ENCODE data around the gene HAPSTR1. TPM values are rescaled to one million over a fixed set of nuclear protein-coding genes. Genes with fewer than 3 reads are reported as not detected.
"Not testable (repeated sequence)": the region's sequence is repeated elsewhere in the genome, so short reads cannot be mapped to it uniquely, and the experiment has no call there.

Gene HAPSTR1
- total RNA-seq: 86.3 and 93.4 TPM in 2 replicates

GRCh38 chr16:9090960-9091866 is at the start of gene HAPSTR1:
HAPSTR1 (plus strand) TSS chr16:9091644; CDS start chr16:9092045, 401 bp downstream.
- Histone ChIP-seq H3K4me3 (ENCODE audit: insufficient read depth, low read length) (peak within 1 kb of the TSS; percentile 98), H3K36me3 (ENCODE audit: insufficient read depth, low read length) (peaks cover 27% of the 10 kb centered on the region), H3K4me1 (ENCODE audit: insufficient read depth, low read length) (peaks cover 28% of the 10 kb centered on the region), H3K27me3 (ENCODE audit: insufficient read depth, low read length) (no peaks in the 10 kb centered on the region), H3K27ac (ENCODE audit: low read depth, low read length) (peak within 1 kb of the TSS; percentile 90), H4K20me1 (ENCODE audit: insufficient read depth, low read length) (peaks cover 35% of the 10 kb centered on the region), H3K9me3 (ENCODE audit: low read depth, low read length) (no peaks in the 10 kb centered on the region), H2AFZ (ENCODE audit: low read length) (peak within 1 kb of the TSS; percentile 75), H3K79me2 (ENCODE audit: insufficient read depth, low read length) (peaks cover 47% of the 10 kb centered on the region), H3K4me2 (ENCODE audit: insufficient read depth, low read length) (peak within 1 kb of the TSS; percentile 99)
- TF ChIP-seq CTCF (IDR thresholded peaks at IDR 0.05; ENCODE audit: extremely low read depth, low read depth, low read length): no peak
- peak; percentile 99 for DNase-seq (ENCODE audit: insufficient read length, low spot score, missing footprints)

- H3K4me1 ChIP-seq (ENCODE audit: insufficient read depth, low read length): peaks cover 16% of the 10 kb centered on the region
- no peaks in the 10 kb centered on the region for H4K20me1 ChIP-seq (ENCODE audit: insufficient read depth, low read length)
- no peaks in the 10 kb centered on the region for H3K36me3 ChIP-seq (ENCODE audit: insufficient read depth, low read length)
- no peaks in the 10 kb centered on the region for H3K79me2 ChIP-seq (ENCODE audit: insufficient read depth, low read length)
- no peaks in the 10 kb centered on the region for H3K27me3 ChIP-seq (ENCODE audit: insufficient read depth, low read length)
- H3K4me3 ChIP-seq (ENCODE audit: insufficient read depth, low read length): no peak overlapping the region
- H3K27ac ChIP-seq (ENCODE audit: low read depth, low read length): peak overlapping the region; percentile 75
- no peaks in the 10 kb centered on the region for H3K9me3 ChIP-seq (ENCODE audit: low read depth, low read length)
- no peak for DNase-seq (ENCODE audit: insufficient read length, low spot score, missing footprints)
- no peak overlapping the region for H2AFZ ChIP-seq (ENCODE audit: low read length)
- H3K4me2 ChIP-seq (ENCODE audit: insufficient read depth, low read length): peak overlapping the region; percentile 42
- no peak for TF ChIP-seq CTCF (IDR thresholded peaks at IDR 0.05; ENCODE audit: extremely low read depth, low read depth, low read length)
Measured at GRCh38 chr16:9042533-9042932, 48.9 kb upstream of the HAPSTR1 start.

- Histone ChIP-seq H3K9me3 (ENCODE audit: low read depth, low read length) (no peaks in the 10 kb centered on the region), H3K27ac (ENCODE audit: low read depth, low read length) (peak overlapping the region; percentile 75), H3K4me1 (ENCODE audit: insufficient read depth, low read length) (peaks cover 20% of the 10 kb centered on the region), H3K36me3 (ENCODE audit: insufficient read depth, low read length) (no peaks in the 10 kb centered on the region), H3K79me2 (ENCODE audit: insufficient read depth, low read length) (no peaks in the 10 kb centered on the region), H3K4me2 (ENCODE audit: insufficient read depth, low read length) (peak overlapping the region; percentile 42), H2AFZ (ENCODE audit: low read length) (no peak overlapping the region), H4K20me1 (ENCODE audit: insufficient read depth, low read length) (no peaks in the 10 kb centered on the region), H3K4me3 (ENCODE audit: insufficient read depth, low read length) (no peak overlapping the region), H3K27me3 (ENCODE audit: insufficient read depth, low read length) (no peaks in the 10 kb centered on the region)
- no peak for TF ChIP-seq CTCF (IDR thresholded peaks at IDR 0.05; ENCODE audit: extremely low read depth, low read depth, low read length)
- DNase-seq (ENCODE audit: insufficient read length, low spot score, missing footprints): peak; percentile 89
Measured at GRCh38 chr16:9042964-9043680, 48.3 kb upstream of the HAPSTR1 start.

- H3K4me2 ChIP-seq (ENCODE audit: insufficient read depth, low read length); H2AFZ ChIP-seq (ENCODE audit: low read length); H3K36me3 ChIP-seq (ENCODE audit: insufficient read depth, low read length); H3K27ac ChIP-seq (ENCODE audit: low read depth, low read length); DNase-seq (ENCODE audit: insufficient read length, low spot score, missing footprints); H4K20me1 ChIP-seq (ENCODE audit: insufficient read depth, low read length); H3K79me2 ChIP-seq (ENCODE audit: insufficient read depth, low read length); H3K27me3 ChIP-seq (ENCODE audit: insufficient read depth, low read length); H3K4me3 ChIP-seq (ENCODE audit: insufficient read depth, low read length); H3K9me3 ChIP-seq (ENCODE audit: low read depth, low read length): not testable (repeated sequence)
- H3K4me1 ChIP-seq (ENCODE audit: insufficient read depth, low read length): peaks cover 31% of the 10 kb centered on the region
Measured at GRCh38 chr16:9045562-9045961, 45.9 kb upstream of the HAPSTR1 start.
